ENCODE results near the gene PCARE. TPM values are rescaled to one million over a fixed set of nuclear protein-coding genes. Genes with fewer than 3 reads are reported as not detected.

Gene PCARE
- total RNA-seq, 1 donor: under 0.01 TPM

DNA sequence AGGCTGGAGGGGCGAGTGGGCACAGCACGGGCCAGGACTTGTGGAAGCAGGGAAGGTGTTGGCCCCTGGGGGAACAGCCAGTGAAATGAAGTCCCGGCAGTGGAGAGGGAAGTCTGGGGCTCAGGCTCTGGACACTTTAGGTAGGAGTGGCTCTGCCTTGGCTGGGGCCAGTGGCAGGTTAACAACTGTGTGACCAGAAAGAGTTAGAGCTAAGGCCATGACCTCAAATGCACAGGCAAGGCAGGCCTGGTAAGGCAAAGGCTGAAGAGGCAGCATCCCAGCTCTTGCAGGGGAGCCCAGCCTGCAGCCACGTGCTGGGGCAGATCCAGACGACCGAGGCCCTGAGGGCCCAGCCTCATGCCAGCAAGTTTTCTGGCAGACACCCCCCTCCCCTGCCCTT lies 21.5 kb downstream of the PCARE start:
- no peak for DNase-seq (ENCODE audit: low read depth)
- H3K4me3 ChIP-seq (ENCODE audit: low read depth, low read length): no peak overlapping the region
- TF ChIP-seq, protein P1, sequence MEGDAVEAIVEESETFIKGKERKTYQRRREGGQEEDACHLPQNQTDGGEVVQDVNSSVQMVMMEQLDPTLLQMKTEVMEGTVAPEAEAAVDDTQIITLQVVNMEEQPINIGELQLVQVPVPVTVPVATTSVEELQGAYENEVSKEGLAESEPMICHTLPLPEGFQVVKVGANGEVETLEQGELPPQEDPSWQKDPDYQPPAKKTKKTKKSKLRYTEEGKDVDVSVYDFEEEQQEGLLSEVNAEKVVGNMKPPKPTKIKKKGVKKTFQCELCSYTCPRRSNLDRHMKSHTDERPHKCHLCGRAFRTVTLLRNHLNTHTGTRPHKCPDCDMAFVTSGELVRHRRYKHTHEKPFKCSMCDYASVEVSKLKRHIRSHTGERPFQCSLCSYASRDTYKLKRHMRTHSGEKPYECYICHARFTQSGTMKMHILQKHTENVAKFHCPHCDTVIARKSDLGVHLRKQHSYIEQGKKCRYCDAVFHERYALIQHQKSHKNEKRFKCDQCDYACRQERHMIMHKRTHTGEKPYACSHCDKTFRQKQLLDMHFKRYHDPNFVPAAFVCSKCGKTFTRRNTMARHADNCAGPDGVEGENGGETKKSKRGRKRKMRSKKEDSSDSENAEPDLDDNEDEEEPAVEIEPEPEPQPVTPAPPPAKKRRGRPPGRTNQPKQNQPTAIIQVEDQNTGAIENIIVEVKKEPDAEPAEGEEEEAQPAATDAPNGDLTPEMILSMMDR (IDR thresholded peaks at IDR 0.05; ENCODE audit: insufficient read depth, low read length): no peak

DNA sequence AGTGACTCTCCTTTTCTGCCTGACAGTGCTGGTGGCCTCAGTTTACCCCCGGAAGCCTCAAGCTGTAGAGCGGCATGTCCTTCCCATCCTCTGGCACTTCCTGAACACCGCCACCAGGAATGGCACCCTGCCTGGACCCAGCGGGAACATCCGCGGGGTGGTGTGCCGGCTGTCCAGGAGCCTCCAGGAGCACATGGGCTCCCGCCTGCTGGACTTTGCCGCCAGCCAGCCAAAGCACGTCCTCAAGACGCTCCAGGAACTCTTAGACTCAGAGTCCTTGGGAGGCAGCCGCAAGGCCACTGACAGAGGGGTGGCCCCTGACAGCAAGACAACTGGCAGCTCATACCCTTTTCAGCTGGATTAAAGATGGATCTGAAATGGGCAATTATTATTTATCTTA lies 22.6 kb downstream of the PCARE start:
- no peak overlapping the region for H3K4me3 ChIP-seq (ENCODE audit: low read depth, low read length)
- TF ChIP-seq, protein P1 (IDR thresholded peaks at IDR 0.05; ENCODE audit: insufficient read depth, low read length): no peak
- DNase-seq (ENCODE audit: low read depth): no peak

DNA sequence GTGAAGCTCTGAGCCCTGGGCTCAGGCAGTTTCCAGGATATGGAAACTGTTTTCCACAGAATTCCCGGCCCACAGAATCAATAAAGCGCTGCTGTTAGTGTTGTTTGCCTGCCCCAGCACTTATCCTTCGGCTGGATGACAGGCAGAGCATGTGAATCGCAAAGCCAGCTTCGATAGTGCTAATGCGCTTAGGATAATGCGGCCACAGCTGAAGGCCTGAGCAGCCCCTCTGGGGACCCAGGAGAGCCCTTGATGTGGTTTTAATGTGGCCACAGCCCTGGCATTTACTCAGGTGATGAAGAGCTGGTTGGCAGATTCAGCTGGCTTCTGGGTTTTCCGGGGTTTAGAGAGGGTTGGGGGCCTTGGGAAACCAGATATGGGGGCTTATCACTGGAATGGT lies 23.7 kb downstream of the PCARE start:
- no peak for DNase-seq (ENCODE audit: low read depth)
- TF ChIP-seq, protein P1 (IDR thresholded peaks at IDR 0.05; ENCODE audit: insufficient read depth, low read length): no peak

DNA sequence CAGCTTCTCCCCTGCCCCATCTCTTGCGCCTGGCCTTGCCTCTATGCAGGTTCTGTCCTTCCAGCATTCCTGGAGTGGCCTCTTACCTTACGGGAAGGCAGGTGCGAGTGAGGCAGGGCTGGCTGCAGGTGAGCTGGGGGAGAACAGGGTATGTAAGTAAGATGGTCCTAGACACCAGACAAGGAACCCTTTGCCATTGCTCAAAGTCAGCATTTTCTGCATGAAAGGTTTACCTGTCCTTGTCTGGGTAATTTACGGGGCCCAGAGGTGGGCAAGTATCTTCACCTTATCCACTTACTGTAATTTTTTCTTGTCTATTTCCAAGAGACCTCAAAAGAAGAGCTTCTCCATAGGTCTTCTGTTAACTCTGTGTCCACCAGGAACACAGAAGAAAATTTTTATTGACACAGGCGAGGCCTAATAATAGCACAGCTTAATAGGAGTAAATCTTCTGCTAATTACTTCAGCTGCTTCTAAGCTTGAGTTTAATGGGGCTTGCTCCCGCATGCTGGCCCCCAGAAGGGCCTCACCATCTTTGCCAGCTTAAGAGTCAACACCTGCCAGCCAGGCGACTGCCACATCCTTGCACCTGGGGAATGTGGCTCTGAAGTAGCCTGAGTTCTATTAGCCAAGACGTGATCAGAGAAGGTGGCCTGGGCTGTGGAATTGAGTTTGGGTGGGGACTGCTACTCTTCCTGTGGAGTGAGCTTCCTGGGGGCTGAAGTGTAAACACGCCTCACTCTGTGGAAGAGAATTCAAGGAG lies 27.1 kb downstream of the PCARE start:
- no peak overlapping the region for H3K4me3 ChIP-seq (ENCODE audit: low read depth, low read length)
- DNase-seq (ENCODE audit: low read depth): no peak
- TF ChIP-seq, protein P1 (IDR thresholded peaks at IDR 0.05; ENCODE audit: insufficient read depth, low read length): no peak

More for the DNA sequence above, 23.7 kb downstream of the PCARE start:
- no peak overlapping the region for H3K4me3 ChIP-seq (ENCODE audit: low read depth, low read length)

DNA sequence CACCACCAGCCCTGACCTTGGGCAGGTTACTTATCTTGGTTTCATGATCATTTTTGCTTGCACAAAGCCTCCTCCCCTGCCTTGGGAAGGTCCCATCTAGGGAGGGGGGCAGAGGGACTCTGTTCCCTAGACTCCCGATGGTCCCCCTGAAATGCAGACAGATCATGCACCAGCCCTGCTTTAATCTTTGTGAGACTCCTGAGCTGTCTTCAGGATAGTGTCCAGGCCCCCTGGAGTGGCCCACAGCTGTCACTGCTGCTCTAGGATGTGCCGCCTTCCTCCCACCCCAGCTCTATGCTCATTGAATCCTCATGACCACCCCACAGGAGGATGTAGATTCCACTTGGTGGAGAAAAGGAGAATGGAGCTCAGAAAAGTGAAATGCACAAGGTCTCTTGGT lies 28.0 kb downstream of the PCARE start:
- H3K4me3 ChIP-seq (ENCODE audit: low read depth, low read length): no peak overlapping the region

DNA sequence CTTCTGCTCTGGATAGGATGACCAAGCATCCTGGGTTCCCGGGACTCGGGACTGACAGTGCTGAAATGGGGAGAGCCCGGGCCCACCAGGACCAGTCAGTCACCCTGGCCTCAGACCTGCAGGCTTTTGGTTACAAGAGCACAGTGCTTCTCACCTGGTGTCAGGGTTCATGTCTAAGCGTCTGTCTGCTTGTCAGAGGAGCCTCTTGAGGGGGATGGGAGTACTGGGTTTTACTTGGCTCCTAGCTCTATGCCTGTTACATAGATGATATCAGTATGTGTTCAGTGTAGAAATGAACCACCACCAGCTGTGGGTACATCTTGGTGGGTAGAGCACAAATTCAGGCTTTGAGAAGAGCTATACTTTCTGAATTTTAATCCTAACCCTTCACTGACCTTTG lies 29.9 kb downstream of the PCARE start:
- no peak overlapping the region for H3K4me3 ChIP-seq (ENCODE audit: low read depth, low read length)
- TF ChIP-seq, protein P1 (IDR thresholded peaks at IDR 0.05; ENCODE audit: insufficient read depth, low read length): no peak
- DNase-seq (ENCODE audit: low read depth): no peak

More for the DNA sequence above, 28.0 kb downstream of the PCARE start:
- no peak for DNase-seq (ENCODE audit: low read depth)
- TF ChIP-seq, protein P1 (IDR thresholded peaks at IDR 0.05; ENCODE audit: insufficient read depth, low read length): no peak
